Measurements from ENCODE around the gene HELZ2. TPM values are rescaled to one million over a fixed set of nuclear protein-coding genes. Genes with fewer than 3 reads are reported as not detected.
A peak's percentile ranks its signal among the peaks of the same experiment; 100 is the strongest.

The HELZ2 gene
- total and polyA plus RNA-seq, 2 donors from 2014 or later, result 3.2 to 40.7 TPM

GRCh38 chr20:63552481-63553249, 21.4 kb downstream of the HELZ2 start:
- TF ChIP-seq CTCF (IDR thresholded peaks at IDR 0.05; ENCODE audit: borderline replicate concordance, extremely low read depth, insufficient read depth), result no peak
- DNase-seq (peak in 4 of 5 donors; percentile 44 to 85 (median 51)), FAIRE-seq (no peak)
- Histone ChIP-seq H3K4me1 (ENCODE audit: control insufficient read depth in 2 of 3, insufficient read depth in 2 of 3, low read depth in 1 of 3, low read length in 3 of 3) (no peaks in the 10 kb centered on the region), H3K27ac (ENCODE audit: low read depth in 2 of 2, low read length in 2 of 2) (no peak overlapping the region), H3K9me3 (ENCODE audit: control insufficient read depth in 2 of 3, insufficient read depth in 1 of 3, low read length in 3 of 3) (no peaks in the 10 kb centered on the region), H3K27me3 (ENCODE audit: control insufficient read depth, insufficient read depth, low read length) (no peaks in the 10 kb centered on the region), H3K36me3 (ENCODE audit: control insufficient read depth in 2 of 3, insufficient read depth in 3 of 3, low read length in 3 of 3) (no peaks in the 10 kb centered on the region), H3K4me3 (ENCODE audit: low read length in 3 of 3) (no peak overlapping the region), H3K9ac (ENCODE audit: low read length in 3 of 3) (no peak overlapping the region)
- intact Hi-C loops (cut with DNase I), result no loop called here

GRCh38 chr20:63551068-63551467, 23.0 kb downstream of the HELZ2 start:
- Histone ChIP-seq H3K27ac (ENCODE audit: low read depth in 2 of 2, low read length in 2 of 2) (no peak overlapping the region), H3K4me3 (ENCODE audit: low read length in 3 of 3) (no peak overlapping the region), H3K36me3 (ENCODE audit: control insufficient read depth in 2 of 3, insufficient read depth in 3 of 3, low read length in 3 of 3) (no peaks in the 10 kb centered on the region), H3K9me3 (ENCODE audit: control insufficient read depth in 2 of 3, insufficient read depth in 1 of 3, low read length in 3 of 3) (no peaks in the 10 kb centered on the region), H3K27me3 (ENCODE audit: control insufficient read depth, insufficient read depth, low read length) (no peaks in the 10 kb centered on the region), H3K9ac (ENCODE audit: low read length in 3 of 3) (no peak overlapping the region), H3K4me1 (ENCODE audit: control insufficient read depth in 2 of 3, insufficient read depth in 2 of 3, low read depth in 1 of 3, low read length in 3 of 3) (no peaks in the 10 kb centered on the region)
- intact Hi-C loops (cut with DNase I), result no loop called here
- FAIRE-seq (no peak), DNase-seq (no peak)
- TF ChIP-seq CTCF (IDR thresholded peaks at IDR 0.05; ENCODE audit: borderline replicate concordance, extremely low read depth, insufficient read depth), result no peak

- intact Hi-C loops (cut with DNase I), result no loop called here
- FAIRE-seq (no peak), DNase-seq (no peak)
- Histone ChIP-seq H3K9ac (ENCODE audit: low read length in 3 of 3) (no peak overlapping the region), H3K4me1 (ENCODE audit: control insufficient read depth in 2 of 3, insufficient read depth in 2 of 3, low read depth in 1 of 3, low read length in 3 of 3) (no peaks in the 10 kb centered on the region), H3K9me3 (ENCODE audit: control insufficient read depth in 2 of 3, insufficient read depth in 1 of 3, low read length in 3 of 3) (no peaks in the 10 kb centered on the region), H3K36me3 (ENCODE audit: control insufficient read depth in 2 of 3, insufficient read depth in 3 of 3, low read length in 3 of 3) (no peaks in the 10 kb centered on the region), H3K4me3 (ENCODE audit: low read length in 3 of 3) (no peak overlapping the region), H3K27ac (ENCODE audit: low read depth in 2 of 2, low read length in 2 of 2) (no peak overlapping the region), H3K27me3 (ENCODE audit: control insufficient read depth, insufficient read depth, low read length) (no peaks in the 10 kb centered on the region)
- TF ChIP-seq CTCF (IDR thresholded peaks at IDR 0.05; ENCODE audit: borderline replicate concordance, extremely low read depth, insufficient read depth), result no peak
These were observed 24.3 kb downstream of the HELZ2 start for GRCh38 chr20:63549679-63550282.
